ENCODE results near the gene SFSWAP.

- TF ChIP-seq CTCF (IDR thresholded peaks at IDR 0.05) = no peak
- TF ChIP-seq EP300 (IDR thresholded peaks at IDR 0.05) = no peak
These were observed 125.3 kb downstream of the SFSWAP start for GRCh38 chr12:131836193-131836592.

Data from stomach (tissue), 4 donors.